Measurements from ENCODE around the gene GLP1R.

The GLP1R gene

DNA sequence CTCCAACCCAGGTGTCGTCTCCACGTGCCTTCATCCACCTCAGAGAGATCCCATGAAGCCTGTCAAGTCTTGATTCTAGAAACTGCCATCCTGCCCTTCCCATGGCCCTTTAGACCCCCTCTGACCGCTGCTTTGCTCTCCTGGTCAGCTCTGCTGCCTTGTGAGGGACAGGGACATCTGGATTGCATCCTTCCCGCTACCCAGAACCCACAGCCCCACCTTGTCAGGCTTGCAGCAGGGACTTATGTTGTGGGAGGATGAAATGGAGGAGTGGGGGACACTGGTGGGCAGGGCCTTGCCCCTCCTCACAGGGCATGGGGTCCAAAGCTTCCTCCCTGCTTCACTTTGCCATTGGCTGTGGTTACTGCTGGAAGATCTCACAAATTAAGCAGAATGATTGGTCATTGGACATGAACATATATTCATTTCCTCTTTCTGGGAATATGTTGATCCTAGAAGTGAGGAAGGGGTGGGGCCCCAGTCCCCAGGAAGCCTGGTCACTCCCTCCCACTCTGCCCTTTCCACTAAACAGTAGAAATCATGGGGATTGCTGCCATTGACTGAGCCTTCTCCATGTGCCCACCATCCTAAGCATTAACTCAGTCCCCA, 4.5 kb downstream of the GLP1R start:
- no peak overlapping the region for H2AFZ ChIP-seq (ENCODE audit: low read length)
- H3K4me1 ChIP-seq (ENCODE audit: insufficient read depth, low read length, severe bottlenecking) = no peaks in the 10 kb centered on the region
- no peaks in the 10 kb centered on the region for H3K79me2 ChIP-seq (ENCODE audit: insufficient read depth, low read length)
- H3K27ac ChIP-seq (ENCODE audit: low read depth, low read length, poor library complexity, severe bottlenecking) = no peak overlapping the region
- no peaks in the 10 kb centered on the region for H3K9me2 ChIP-seq (ENCODE audit: low read depth, low read length)
- H3K9ac ChIP-seq (ENCODE audit: low read length) = no peak overlapping the region
- TF ChIP-seq CTCF (IDR thresholded peaks at IDR 0.05; ENCODE audit: low read length) = no peak
- TF ChIP-seq EZH2 (IDR thresholded peaks at IDR 0.05; ENCODE audit: borderline replicate concordance, low read length) = no peak
- no peak overlapping the region for H3K4me3 ChIP-seq (ENCODE audit: low read depth, low read length, poor library complexity, severe bottlenecking)
- H3K9me3 ChIP-seq (ENCODE audit: low read length) = no peaks in the 10 kb centered on the region
- H3F3A ChIP-seq (ENCODE audit: insufficient read depth, low read length) = no peaks in the 10 kb centered on the region
- no peaks in the 10 kb centered on the region for H4K20me1 ChIP-seq (ENCODE audit: insufficient read depth, low read length)
- H3K4me2 ChIP-seq (ENCODE audit: low read length) = no peak overlapping the region
- no peaks in the 10 kb centered on the region for H3K27me3 ChIP-seq (ENCODE audit: insufficient read depth, low read length)
- no peaks in the 10 kb centered on the region for H3K36me3 ChIP-seq (ENCODE audit: insufficient read depth, low read length)

DNA sequence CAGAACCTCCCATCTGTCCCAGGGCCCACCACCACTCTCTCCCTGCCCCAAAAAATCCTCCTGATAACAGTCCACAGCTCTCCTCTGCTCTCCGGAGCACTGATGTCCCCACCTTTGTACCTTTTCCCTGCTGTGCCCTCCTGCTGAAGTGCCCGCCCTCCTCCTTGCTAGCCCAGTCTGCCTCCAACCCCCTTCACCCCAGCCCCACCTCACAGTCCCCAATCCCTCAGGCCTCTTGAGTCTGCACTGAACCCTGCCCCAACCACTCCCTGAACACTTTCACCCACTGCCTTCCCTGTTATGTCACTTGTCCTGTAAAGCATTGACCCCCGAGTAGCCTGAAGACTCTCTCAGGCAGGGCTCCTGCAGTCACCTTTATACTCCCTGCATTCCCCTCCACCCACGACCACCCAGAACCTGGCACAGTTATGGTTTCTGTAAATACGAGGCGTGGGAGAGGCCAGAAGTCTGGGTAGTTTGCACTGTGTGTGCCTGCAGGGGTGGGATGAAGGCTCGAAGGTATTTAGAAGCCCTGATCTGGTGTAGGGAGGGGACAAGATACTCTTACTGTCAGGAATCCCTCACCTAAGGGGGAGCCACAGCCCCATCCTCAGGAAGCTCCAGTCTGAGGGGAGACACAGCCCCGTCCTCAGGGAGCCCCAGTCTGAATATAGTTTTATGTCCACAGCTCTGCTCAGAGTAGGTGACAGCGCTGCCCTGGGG, 5.4 kb downstream of the GLP1R start:
- TF ChIP-seq EZH2 (IDR thresholded peaks at IDR 0.05; ENCODE audit: borderline replicate concordance, low read length) = no peak
- no peak for TF ChIP-seq CTCF (IDR thresholded peaks at IDR 0.05; ENCODE audit: low read length)
- Histone ChIP-seq H3K79me2 (ENCODE audit: insufficient read depth, low read length) (no peaks in the 10 kb centered on the region), H3K9ac (ENCODE audit: low read length) (no peak overlapping the region), H3K9me3 (ENCODE audit: low read length) (no peaks in the 10 kb centered on the region), H3K27me3 (ENCODE audit: insufficient read depth, low read length) (no peaks in the 10 kb centered on the region), H3F3A (ENCODE audit: insufficient read depth, low read length) (no peaks in the 10 kb centered on the region), H2AFZ (ENCODE audit: low read length) (no peak overlapping the region), H3K36me3 (ENCODE audit: insufficient read depth, low read length) (no peaks in the 10 kb centered on the region), H3K4me2 (ENCODE audit: low read length) (no peak overlapping the region), H3K4me1 (ENCODE audit: insufficient read depth, low read length, severe bottlenecking) (no peaks in the 10 kb centered on the region), H3K9me2 (ENCODE audit: low read depth, low read length) (no peaks in the 10 kb centered on the region), H3K4me3 (ENCODE audit: low read depth, low read length, poor library complexity, severe bottlenecking) (no peak overlapping the region), H3K27ac (ENCODE audit: low read depth, low read length, poor library complexity, severe bottlenecking) (no peak overlapping the region), H4K20me1 (ENCODE audit: insufficient read depth, low read length) (no peaks in the 10 kb centered on the region)

GRCh38 chr6:39054577-39055142, 6.1 kb downstream of the GLP1R start:
- Histone ChIP-seq H3K9me2 (ENCODE audit: low read depth, low read length) (no peaks in the 10 kb centered on the region), H3K9me3 (ENCODE audit: low read length) (no peaks in the 10 kb centered on the region), H4K20me1 (ENCODE audit: insufficient read depth, low read length) (no peaks in the 10 kb centered on the region), H3K27ac (ENCODE audit: low read depth, low read length, poor library complexity, severe bottlenecking) (no peak overlapping the region), H3K27me3 (ENCODE audit: insufficient read depth, low read length) (no peaks in the 10 kb centered on the region), H3K4me3 (ENCODE audit: low read depth, low read length, poor library complexity, severe bottlenecking) (no peak overlapping the region), H2AFZ (ENCODE audit: low read length) (no peak overlapping the region), H3K36me3 (ENCODE audit: insufficient read depth, low read length) (no peaks in the 10 kb centered on the region), H3F3A (ENCODE audit: insufficient read depth, low read length) (no peaks in the 10 kb centered on the region), H3K4me2 (ENCODE audit: low read length) (no peak overlapping the region), H3K79me2 (ENCODE audit: insufficient read depth, low read length) (no peaks in the 10 kb centered on the region), H3K9ac (ENCODE audit: low read length) (no peak overlapping the region), H3K4me1 (ENCODE audit: insufficient read depth, low read length, severe bottlenecking) (no peaks in the 10 kb centered on the region)
- TF ChIP-seq CTCF (IDR thresholded peaks at IDR 0.05; ENCODE audit: low read length) (no peak), EZH2 (IDR thresholded peaks at IDR 0.05; ENCODE audit: borderline replicate concordance, low read length) (no peak)

Data from OCI-LY1 (cell line).